HG03571 (cell line): ENCODE results near the gene LCE1B.

ENCODE experiments used
- ATAC-seq: cut with Tn5 transposase; IDR thresholded peaks from one replicate; pipeline ENCODE4 v1.9.1; 2021; ENCODE audit not compliant: unreplicated experiment

The LCE1B gene

GRCh38 chr1:152811671-152812070 is at the start of gene LCE1B:
TSS of gene LCE1B (plus strand) at chr1:152811971. CDS start at chr1:152812447, 476 bp downstream.
- ATAC-seq = no peak

GRCh38 chr1:152768847-152769533 is 42.8 kb upstream of the LCE1B start:
- no peak for ATAC-seq

DNA sequence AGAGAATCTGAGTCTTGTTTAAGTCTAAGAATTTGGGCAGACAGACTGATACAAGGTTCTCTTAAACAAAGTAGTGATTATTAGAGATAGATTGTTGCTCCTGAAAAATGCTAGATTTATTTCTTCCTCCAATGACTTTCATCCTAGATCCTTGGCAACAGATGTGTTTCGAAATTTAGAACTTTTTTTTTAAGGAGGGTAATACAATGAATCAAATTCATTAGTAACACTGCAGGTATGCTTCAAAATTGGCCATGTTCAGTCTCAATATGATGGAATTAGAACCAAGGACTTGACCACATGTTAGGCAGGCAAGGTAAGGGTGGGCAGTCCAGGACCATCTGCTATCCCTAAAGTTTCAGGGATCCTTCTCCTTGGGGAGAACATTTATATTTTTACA is 41.4 kb upstream of the LCE1B start:
- no peak for ATAC-seq

- no peak for ATAC-seq
These were observed 36.9 kb upstream of the LCE1B start, which contains the start of gene LCE1F for GRCh38 chr1:152774875-152775274. TSS of gene LCE1F (plus strand) at chr1:152775140. CDS start at chr1:152776372, 1,232 bp downstream.

GRCh38 chr1:152776361-152776760 is 35.4 kb upstream of the LCE1B start:
- ATAC-seq = no peak

- no peak for ATAC-seq
These were observed 34.1 kb upstream of the LCE1B start for GRCh38 chr1:152777510-152778137.

- ATAC-seq = no peak
These were observed 28.7 kb upstream of the LCE1B start for GRCh38 chr1:152783095-152783494.

GRCh38 chr1:152786077-152786476 is 25.7 kb upstream of the LCE1B start, which contains the start of gene LCE1E:
TSS of gene LCE1E (plus strand) at chr1:152786257. CDS start at chr1:152787300, 1,043 bp downstream.
- no peak for ATAC-seq

DNA sequence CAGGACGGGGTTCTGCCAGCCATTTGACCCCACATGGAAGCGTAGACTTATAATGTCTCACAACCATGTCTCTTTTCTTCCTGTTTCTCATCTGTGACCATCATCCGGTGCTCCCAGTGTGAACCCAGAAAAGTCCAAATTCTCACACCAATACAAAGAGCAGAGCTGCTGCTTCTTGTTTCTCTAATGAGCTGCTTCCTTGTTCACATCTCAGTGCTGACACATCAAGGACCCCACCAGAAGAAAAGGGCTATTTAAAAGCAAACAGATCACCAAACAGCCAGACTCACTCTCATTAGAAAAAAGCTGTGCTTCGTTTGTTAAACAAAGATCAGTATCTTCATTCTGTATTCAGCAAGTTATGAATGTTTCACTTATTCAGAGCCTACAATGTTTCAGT is 16.1 kb upstream of the LCE1B start:
- no peak for ATAC-seq

DNA sequence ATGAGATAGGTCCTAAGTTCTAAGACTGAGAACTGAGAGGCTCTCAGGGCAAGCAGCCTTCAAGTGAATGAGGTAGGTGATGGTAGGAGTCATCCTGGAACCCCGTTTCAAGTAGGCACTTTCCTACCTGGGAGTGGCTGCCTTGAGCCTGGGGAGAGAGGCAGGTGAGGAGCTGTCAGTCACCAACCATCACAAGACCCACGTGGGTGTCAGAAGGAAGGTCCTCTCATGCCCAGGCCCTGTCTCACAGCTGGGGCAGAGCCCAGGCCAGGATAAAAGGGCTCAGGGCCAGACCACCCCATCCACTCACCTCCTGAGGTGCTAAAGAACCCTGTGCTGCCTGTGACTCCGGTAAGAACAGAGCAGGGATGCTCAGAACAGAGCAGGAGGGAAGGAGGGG is 15.3 kb upstream of the LCE1B start, which contains the start of gene LCE1D:
Gene LCE1D, plus strand, starts transcription at position 301 of the 400 bp plus-strand sequence. CDS start 1,074 bp downstream, outside the sequence.
- no peak for ATAC-seq

- ATAC-seq = no peak
These were observed 10.4 kb upstream of the LCE1B start for GRCh38 chr1:152801333-152801732.

- no peak for ATAC-seq
These were observed 5.2 kb upstream of the LCE1B start, which contains the start of gene LCE1C for GRCh38 chr1:152806576-152806975. TSS of gene LCE1C (minus strand) at chr1:152806651. CDS start at chr1:152805478, 1,173 bp downstream.

GRCh38 chr1:152811050-152811449 is 721 bp upstream of the LCE1B start:
- no peak for ATAC-seq

DNA sequence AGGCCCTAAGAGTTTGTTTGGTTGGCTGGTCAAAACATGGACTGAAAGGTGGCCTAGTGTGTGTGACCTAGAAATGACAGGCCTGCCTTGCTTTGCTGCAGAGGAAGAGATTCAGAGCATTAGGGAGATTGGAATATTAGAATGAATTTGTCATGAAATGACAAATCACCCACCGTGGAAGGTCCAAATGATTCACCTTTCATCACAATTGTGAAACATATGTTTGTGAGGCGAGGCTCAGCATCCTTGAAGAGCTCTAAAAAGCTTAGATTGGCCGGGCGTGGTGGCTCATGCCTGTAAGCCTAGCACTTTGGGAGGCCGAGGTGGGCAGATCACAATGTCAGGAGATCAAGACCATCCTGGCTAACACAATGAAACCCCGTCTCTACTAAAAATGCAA is 5.5 kb downstream of the LCE1B start:
- no peak for ATAC-seq

- ATAC-seq = no peak
These were observed 11.5 kb downstream of the LCE1B start for GRCh38 chr1:152823294-152823693.

- ATAC-seq = no peak
These were observed 13.2 kb downstream of the LCE1B start for GRCh38 chr1:152824964-152825363.

- no peak for ATAC-seq
These were observed 15.4 kb downstream of the LCE1B start, which contains the start of gene LCE1A for GRCh38 chr1:152827173-152827572. TSS of gene LCE1A (plus strand) at chr1:152827473. CDS start at chr1:152827473, 0 bp downstream.

DNA sequence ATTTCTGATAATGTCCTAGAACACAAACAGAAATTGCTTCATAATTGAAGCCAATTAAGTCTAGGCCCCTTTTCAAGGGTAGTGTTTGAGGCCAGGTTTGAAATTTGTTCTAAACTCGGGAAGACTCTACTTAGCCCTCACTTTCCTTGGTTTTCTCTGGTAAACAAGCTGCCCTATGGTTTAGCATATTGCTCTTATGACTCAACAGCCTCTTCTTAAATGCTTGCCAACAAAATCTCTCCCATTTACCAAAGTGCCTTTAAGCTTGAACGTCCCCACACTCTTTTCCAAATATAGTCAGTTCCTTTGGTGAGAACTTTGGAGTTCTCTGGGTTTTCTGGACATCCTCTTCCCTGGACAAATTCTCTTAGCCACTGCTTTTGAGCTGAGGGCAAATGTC is 25.1 kb downstream of the LCE1B start:
- ATAC-seq = no peak

GRCh38 chr1:152842556-152842955 is 30.8 kb downstream of the LCE1B start, which contains the start of gene LCE6A:
TSS of gene LCE6A (plus strand) at chr1:152842856. CDS start at chr1:152843521, 665 bp downstream.
- ATAC-seq = no peak

GRCh38 chr1:152855661-152856060 is 43.9 kb downstream of the LCE1B start:
- no peak for ATAC-seq

DNA sequence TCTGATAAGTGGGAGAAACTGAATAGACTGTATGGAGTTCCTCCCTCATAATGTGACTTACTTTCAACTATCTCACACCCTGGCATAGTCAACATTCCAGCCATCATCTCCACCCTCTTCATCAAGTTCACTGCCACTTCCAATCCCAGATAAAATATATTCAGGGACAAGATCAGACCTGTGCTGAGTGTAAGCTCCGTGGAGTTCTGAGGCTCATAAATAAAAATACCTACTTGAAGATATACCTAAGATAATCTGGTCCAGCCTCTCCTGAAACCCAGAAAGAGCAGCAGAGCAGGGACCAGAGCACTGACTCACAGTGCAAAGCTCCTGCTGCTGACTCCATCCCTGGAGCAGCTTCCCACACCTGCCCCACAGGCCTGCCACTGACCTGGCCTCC is 46.3 kb downstream of the LCE1B start:
- no peak for ATAC-seq

- ATAC-seq = no peak
These were observed 47.9 kb downstream of the LCE1B start, which contains the start of gene LCE7A for GRCh38 chr1:152859696-152860095. TSS of gene LCE7A (plus strand) at chr1:152859996. CDS start at chr1:152860698, 702 bp downstream.
